NB4 (cell line): ENCODE results near the gene LPGAT1.

Experiments used
- DNase-seq: peaks from one replicate; pipeline ENCODE4 v3.0.0; 2010; ENCODE audit warnings: low read depth
- H3K4me3 ChIP-seq: one replicate; pipeline ENCODE4 v1.5.1; 2011; ENCODE audit warnings: mild to moderate bottlenecking, low read depth, low read length, moderate library complexity
- MYC ChIP-seq: IDR thresholded peaks from 2 replicates; pipeline ENCODE4 v1.6.1; 2011; ENCODE audit warnings: low read depth, low read length
- POLR2A ChIP-seq: IDR thresholded peaks from 2 replicates; pipeline ENCODE4 v1.6.1; 2011; ENCODE audit warnings: mild to moderate bottlenecking; ENCODE audit not compliant: insufficient read length; ENCODE audit errors: extremely low read depth
- TF ChIP-seq, protein P1 (sequence below): IDR thresholded peaks from 2 replicates; pipeline ENCODE4 v1.6.1; 2011; ENCODE audit warnings: low read depth, low read length
- TF ChIP-seq, protein P2 (sequence below): IDR thresholded peaks from one replicate; pipeline ENCODE4 v1.5.1; 2012; ENCODE audit warnings: low read depth, low read length

The LPGAT1 gene

DNA sequence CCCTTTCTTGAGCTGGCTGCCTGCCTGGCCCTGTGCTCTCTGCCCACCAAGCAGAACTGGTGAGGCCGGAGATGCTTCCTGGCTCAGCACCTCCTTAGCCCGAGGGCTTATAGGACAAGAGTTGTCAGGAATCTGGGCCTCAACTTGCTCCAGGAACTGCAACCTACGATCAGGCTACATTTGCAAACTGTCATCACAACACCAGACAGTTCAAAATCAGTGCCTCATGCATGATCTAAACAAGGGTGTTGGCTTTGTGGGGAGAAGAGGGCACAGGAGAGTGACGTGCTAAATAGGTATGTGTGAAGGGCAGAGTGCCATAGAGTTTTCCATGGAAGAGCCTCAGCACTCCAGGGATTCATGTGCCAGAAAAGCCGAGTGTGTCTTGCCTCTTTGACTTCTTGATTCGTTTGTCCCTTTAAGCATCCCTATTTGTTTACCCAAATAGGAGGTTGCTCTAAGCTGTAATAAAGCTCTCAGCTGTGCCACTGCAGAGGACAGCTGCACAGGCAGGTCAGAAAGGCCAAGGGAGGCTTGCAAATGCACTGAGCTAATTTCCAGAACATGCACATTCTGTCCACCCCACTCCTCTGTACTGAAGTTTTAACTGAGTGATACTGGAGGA lies 125.0 kb downstream of the LPGAT1 start:
- no peak overlapping the region for H3K4me3 ChIP-seq
- no peak for DNase-seq
- TF ChIP-seq, protein P1, sequence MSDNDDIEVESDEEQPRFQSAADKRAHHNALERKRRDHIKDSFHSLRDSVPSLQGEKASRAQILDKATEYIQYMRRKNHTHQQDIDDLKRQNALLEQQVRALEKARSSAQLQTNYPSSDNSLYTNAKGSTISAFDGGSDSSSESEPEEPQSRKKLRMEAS, result no peak
- TF ChIP-seq, protein P2, sequence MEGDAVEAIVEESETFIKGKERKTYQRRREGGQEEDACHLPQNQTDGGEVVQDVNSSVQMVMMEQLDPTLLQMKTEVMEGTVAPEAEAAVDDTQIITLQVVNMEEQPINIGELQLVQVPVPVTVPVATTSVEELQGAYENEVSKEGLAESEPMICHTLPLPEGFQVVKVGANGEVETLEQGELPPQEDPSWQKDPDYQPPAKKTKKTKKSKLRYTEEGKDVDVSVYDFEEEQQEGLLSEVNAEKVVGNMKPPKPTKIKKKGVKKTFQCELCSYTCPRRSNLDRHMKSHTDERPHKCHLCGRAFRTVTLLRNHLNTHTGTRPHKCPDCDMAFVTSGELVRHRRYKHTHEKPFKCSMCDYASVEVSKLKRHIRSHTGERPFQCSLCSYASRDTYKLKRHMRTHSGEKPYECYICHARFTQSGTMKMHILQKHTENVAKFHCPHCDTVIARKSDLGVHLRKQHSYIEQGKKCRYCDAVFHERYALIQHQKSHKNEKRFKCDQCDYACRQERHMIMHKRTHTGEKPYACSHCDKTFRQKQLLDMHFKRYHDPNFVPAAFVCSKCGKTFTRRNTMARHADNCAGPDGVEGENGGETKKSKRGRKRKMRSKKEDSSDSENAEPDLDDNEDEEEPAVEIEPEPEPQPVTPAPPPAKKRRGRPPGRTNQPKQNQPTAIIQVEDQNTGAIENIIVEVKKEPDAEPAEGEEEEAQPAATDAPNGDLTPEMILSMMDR, result no peak
- no peak for TF ChIP-seq POLR2A
- no peak for TF ChIP-seq MYC

DNA sequence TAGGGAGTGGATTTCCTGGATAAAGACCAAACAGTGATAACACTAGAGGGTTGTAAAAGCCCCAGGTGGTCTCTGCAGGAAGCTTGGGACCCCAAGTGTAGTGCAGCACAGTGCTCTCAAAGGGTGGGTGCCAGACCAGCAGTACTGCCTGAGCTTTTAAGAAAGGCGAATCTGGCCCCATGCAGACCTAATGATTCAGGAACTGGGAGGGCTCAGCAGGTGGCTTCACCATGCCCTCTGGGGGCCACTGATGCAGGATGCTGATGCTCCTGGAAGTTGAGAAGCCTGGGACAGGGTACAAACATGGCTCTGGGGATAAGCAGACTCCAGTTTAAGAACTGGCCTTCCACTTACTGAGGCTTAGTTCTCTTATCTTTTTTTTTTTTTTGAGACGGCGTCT lies 126.0 kb downstream of the LPGAT1 start:
- H3K4me3 ChIP-seq, result no peak overlapping the region
- DNase-seq, result no peak
- TF ChIP-seq, protein P1, result no peak
- TF ChIP-seq MYC (no peak), POLR2A (no peak)
- TF ChIP-seq, protein P2, result no peak

DNA sequence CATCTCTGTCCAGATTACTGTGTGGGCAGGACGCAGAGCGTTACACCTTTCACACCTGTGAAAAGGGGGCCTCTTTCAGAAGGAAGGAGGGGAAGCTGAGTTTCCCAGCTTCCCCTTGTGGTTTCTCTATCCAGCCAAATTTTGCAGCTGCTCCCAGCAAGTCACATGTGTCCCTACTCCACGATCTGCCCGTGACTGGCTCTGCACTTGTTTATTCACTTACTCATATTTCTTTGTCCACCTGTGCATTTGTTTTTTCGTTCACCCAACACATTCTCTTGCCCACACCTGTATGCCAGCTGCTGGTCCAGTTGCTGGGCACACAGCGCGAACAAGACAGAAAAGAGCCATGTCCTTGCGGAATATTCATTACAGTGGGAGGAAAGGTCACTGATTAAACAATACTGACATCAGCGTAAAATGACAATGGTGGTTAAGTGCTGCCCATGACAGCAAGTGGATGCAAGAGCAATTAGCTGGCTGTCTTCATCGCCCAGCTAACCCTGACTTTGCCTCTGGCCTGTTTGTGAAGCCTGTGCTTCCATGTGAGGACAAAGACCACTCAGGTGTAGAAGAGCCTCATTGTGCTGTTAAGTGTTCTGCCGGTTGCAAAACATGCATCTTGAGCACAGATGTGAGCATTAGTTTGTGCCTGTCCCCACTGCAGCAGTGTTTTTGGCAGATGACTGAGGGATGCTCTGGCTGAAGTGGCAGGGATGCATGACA lies 126.6 kb downstream of the LPGAT1 start:
- TF ChIP-seq MYC (no peak), POLR2A (no peak)
- TF ChIP-seq, protein P1, result no peak
- TF ChIP-seq, protein P2, result no peak
- no peak for DNase-seq
- no peak overlapping the region for H3K4me3 ChIP-seq

DNA sequence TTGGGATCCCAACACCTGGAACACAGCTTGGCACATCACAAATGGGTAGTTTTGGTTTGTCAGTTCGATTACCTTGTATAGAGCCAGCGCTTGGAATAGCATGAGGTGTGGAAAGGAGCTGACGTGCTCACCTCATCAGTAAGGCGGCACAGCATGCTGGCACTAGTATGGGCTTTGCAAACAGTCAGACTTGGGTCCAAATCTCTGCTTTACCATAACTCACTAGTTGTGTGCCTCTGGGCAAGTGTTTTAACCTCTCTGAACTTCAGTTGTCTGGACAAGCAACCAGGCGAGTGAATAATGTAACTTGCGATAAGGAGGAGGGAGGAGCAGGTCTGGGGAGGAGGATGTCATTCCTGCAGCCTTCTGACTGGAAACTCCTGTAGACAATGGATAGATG lies 128.8 kb downstream of the LPGAT1 start:
- no peak for DNase-seq
- H3K4me3 ChIP-seq, result no peak overlapping the region
- TF ChIP-seq MYC, result no peak
- TF ChIP-seq POLR2A, result no peak
- TF ChIP-seq, protein P2, result no peak
- TF ChIP-seq, protein P1, result no peak

DNA sequence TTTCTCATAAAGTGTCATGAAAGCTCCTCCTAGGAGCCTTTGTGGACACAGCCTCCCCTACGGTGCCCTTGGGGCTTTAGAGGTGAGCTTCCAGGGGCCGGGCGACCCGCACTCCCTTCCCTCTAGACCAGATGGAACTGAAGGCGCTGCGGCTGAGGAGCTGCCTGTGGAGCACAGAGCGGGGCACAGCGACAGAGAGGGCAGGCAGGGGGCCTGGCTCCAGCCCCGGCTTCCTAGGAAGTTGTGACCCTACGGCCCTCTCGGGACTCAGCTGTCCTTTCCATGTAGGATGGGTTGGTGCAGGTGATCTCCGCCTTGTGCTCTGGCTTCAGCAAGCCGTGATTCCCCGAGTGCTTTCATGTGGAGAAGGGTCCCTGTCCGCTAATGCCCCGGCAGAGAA lies 131.5 kb downstream of the LPGAT1 start:
- DNase-seq, result no peak
- no peak overlapping the region for H3K4me3 ChIP-seq
- TF ChIP-seq, protein P1, result no peak

DNA sequence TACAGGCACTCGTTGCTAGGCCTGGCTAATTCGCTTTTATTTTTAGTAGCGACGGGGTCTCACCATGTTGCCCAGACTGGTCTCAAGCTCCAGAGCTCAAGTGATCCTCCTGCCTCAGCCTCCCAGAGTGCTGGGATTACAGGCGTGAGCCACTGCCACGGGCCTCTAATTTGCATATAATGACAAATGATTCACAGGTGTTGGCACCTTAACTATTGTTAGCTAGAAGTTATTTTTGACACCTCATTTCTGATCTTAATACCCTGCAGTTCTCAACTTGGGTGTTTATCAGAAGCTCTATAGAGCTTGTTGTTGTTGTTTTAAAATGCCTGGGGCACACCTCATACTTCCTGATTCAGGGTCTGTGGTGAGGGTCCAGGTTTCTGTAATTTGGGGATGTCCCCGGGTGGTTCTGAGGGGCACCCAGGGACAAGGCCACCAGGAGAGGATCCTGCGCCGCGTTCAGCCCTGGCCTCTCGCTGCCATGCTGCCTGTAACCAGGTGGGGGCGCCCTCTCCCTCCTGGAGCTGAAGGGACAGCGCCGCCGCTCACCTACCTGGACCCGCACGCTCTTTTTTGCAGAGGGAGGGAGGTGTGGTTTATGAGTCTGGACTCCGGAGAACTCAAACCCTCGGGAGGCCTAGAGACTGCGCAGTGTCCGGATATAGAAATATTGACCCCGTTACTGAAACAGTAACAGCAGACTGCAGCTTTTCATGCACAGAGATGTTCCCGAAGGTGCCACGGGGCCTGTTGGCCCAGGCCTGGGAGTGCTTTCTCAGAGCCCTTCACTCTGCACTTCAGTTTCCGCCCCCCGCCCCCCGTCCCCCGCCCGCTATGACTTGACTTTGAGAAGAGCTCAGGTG lies 132.2 kb downstream of the LPGAT1 start:
- no peak overlapping the region for H3K4me3 ChIP-seq
- TF ChIP-seq, protein P1, result peak; percentile 79
- TF ChIP-seq POLR2A, result no peak
- TF ChIP-seq MYC, result no peak; the same call in 1 of the 2 replicates
- TF ChIP-seq, protein P2, result peak; percentile 94
- peak; percentile 80 for DNase-seq
